ENCODE results near the gene SEC61B.

GRCh38 chr9:99274016-99274415 is 51.9 kb downstream of the SEC61B start:
- TF ChIP-seq, protein P1, sequence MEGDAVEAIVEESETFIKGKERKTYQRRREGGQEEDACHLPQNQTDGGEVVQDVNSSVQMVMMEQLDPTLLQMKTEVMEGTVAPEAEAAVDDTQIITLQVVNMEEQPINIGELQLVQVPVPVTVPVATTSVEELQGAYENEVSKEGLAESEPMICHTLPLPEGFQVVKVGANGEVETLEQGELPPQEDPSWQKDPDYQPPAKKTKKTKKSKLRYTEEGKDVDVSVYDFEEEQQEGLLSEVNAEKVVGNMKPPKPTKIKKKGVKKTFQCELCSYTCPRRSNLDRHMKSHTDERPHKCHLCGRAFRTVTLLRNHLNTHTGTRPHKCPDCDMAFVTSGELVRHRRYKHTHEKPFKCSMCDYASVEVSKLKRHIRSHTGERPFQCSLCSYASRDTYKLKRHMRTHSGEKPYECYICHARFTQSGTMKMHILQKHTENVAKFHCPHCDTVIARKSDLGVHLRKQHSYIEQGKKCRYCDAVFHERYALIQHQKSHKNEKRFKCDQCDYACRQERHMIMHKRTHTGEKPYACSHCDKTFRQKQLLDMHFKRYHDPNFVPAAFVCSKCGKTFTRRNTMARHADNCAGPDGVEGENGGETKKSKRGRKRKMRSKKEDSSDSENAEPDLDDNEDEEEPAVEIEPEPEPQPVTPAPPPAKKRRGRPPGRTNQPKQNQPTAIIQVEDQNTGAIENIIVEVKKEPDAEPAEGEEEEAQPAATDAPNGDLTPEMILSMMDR (IDR thresholded peaks at IDR 0.05) = no peak
- no peak for TF ChIP-seq POLR2A (IDR thresholded peaks at IDR 0.05)
